GM12891 (cell line): Measurements from ENCODE around the gene FERMT2.

ENCODE experiments used
- POLR2AphosphoS5 ChIP-seq: IDR thresholded peaks from 2 replicates; pipeline ENCODE4 v1.6.1; 2011; ENCODE audit warnings: low read depth, low read length, control low read depth
- SPI1 ChIP-seq: IDR thresholded peaks from 2 replicates; pipeline ENCODE4 v1.6.1; 2011; ENCODE audit warnings: low read depth, low read length, control low read depth

DNA sequence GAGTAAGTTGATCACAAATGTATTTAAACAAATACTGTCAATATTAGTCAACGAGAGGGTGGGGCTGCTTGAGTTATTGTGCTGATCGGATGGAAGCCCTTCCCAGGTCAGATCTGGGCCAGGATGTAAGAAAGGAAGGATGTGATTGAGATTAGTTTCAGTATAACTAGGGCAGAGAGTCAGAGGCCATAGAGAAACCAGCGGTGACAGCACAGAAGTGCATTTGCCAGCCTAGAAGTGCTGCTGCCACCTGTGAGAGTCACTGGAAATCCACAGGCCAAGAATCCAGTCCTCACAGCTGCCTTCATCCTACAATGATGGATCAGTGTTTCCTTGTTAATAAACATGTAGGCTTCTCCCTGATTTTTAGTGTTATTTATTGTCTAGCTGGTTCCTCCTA lies 9.8 kb upstream of the FERMT2 start:
- TF ChIP-seq POLR2AphosphoS5 (no peak), SPI1 (no peak)
